MCF 10A (cell line): ENCODE measurements around the gene ELP6. TPM values are rescaled to one million over a fixed set of nuclear protein-coding genes. Genes with fewer than 3 reads are reported as not detected.
A peak's percentile ranks its signal among the peaks of the same experiment; 100 is the strongest.
"Not testable (repeated sequence)": the region's sequence is repeated elsewhere in the genome, so short reads cannot be mapped to it uniquely, and the experiment has no call there.

Experiments
- BruUV-seq: library from RNA; stranded (reverse); fragments of 400-500 nt; replicated peaks from 2 replicates; lab custom pipeline; 2021; lab: Mats Ljungman, UMichigan
- CTCF ChIA-PET: fragments of 300-600 bp; sonication (Branson Sonifier 250); formaldehyde crosslinking; extraction: SDS; loops from one replicate; lab custom pipeline; 2021; ENCODE audit warnings: antibody characterized with exemption, inconsistent platforms; lab: Yijun Ruan, JAX
- POLR2A ChIA-PET: fragments of 300-600, 350-650 bp; sonication (Branson Sonifier 250); formaldehyde crosslinking; extraction: SDS; loops from one replicate; lab custom pipeline; 2020; ENCODE audit warnings: antibody characterized with exemption, inconsistent platforms; lab: Yijun Ruan, JAX
- DNase-seq: peaks from one replicate; pipeline ENCODE4 v3.0.0-alpha.2; 2018; ENCODE audit not compliant: unreplicated experiment
- H3K27ac Mint-ChIP-seq: one replicate; pipeline ENCODE4 v1.8.0; 2022; ENCODE audit warnings: mild to moderate bottlenecking, low read depth, mixed read lengths; ENCODE audit not compliant: unreplicated experiment
- H3K27me3 Mint-ChIP-seq: one replicate; pipeline ENCODE4 v1.8.0; 2022; ENCODE audit warnings: mixed read lengths; ENCODE audit not compliant: insufficient read depth, unreplicated experiment
- H3K36me3 Mint-ChIP-seq: one replicate; pipeline ENCODE4 v1.8.0; 2022; ENCODE audit warnings: mild to moderate bottlenecking, moderate library complexity, mixed read lengths; ENCODE audit not compliant: insufficient read depth, unreplicated experiment
- H3K4me1 Mint-ChIP-seq: one replicate; pipeline ENCODE4 v1.8.0; 2022; ENCODE audit warnings: mixed read lengths; ENCODE audit not compliant: insufficient read depth, unreplicated experiment
- H3K4me3 Mint-ChIP-seq: one replicate; pipeline ENCODE4 v1.8.0; 2022; ENCODE audit warnings: mild to moderate bottlenecking, moderate library complexity, mixed read lengths; ENCODE audit not compliant: unreplicated experiment
- H3K9me3 Mint-ChIP-seq: one replicate; pipeline ENCODE4 v1.8.0; 2022; ENCODE audit warnings: mixed read lengths; ENCODE audit not compliant: unreplicated experiment
- CTCF ChIP-seq: fragments of 200-600 bp; IDR thresholded peaks from one replicate; pipeline ENCODE4 v1.8.0; 2022; ENCODE audit warnings: antibody characterized with exemption, mild to moderate bottlenecking; ENCODE audit not compliant: unreplicated experiment
- intact Hi-C: fragments of 100-400 bp; cut with micrococcal nuclease; formaldehyde crosslinking; loops from 2 replicates; pipeline ENCODE4 v1.14.1; 2022
- total RNA-seq: library from RNA; stranded (reverse); gene quantifications from 2 replicates; pipeline ENCODE4 v1.2.3, GENCODE V29; 2022

ELP6 gene
- total RNA-seq, 1 experiment from 2014 or later = 33.5 TPM

GRCh38 chr3:47515100-47515499 lies 1.6 kb upstream of the ELP6 start:
- TF ChIP-seq CTCF = no peak
- CTCF ChIA-PET = interaction anchor here (0.6 kb wide), 1 partner anchor 275 kb away, joined by 3 read pairs; no protein-coding TSS in a partner anchor
- peak overlapping the region; percentile 93 for H3K4me3 Mint-ChIP-seq
- peak overlapping the region; percentile 82 for H3K27ac Mint-ChIP-seq
- no peaks in the 10 kb centered on the region for H3K9me3 Mint-ChIP-seq
- BruUV-seq = no TSS peak
- H3K36me3 Mint-ChIP-seq = peaks cover 9% of the 10 kb centered on the region
- DNase-seq = no peak
- H3K27me3 Mint-ChIP-seq = no peaks in the 10 kb centered on the region
- POLR2A ChIA-PET = interaction anchor here (0.6 kb wide), 2 partner anchors 286 to 346 kb away, joined by 3 to 6 read pairs; no protein-coding TSS in a partner anchor
- H3K4me1 Mint-ChIP-seq = no peaks in the 10 kb centered on the region
- intact Hi-C loops = no loop called here

GRCh38 chr3:47512416-47513124 lies 942 bp downstream of the ELP6 start:
- no peak for TF ChIP-seq CTCF
- H3K27me3 Mint-ChIP-seq = no peaks in the 10 kb centered on the region
- TSS peak; percentile 46 for BruUV-seq
- peaks cover 31% of the 10 kb centered on the region for H3K36me3 Mint-ChIP-seq
- intact Hi-C loops = loop anchor here (1.0 kb wide), 1 partner anchor 91 kb away; no protein-coding TSS in a partner anchor
- H3K4me1 Mint-ChIP-seq = no peaks in the 10 kb centered on the region
- no peaks in the 10 kb centered on the region for H3K9me3 Mint-ChIP-seq
- H3K4me3 Mint-ChIP-seq = peak overlapping the region; percentile 93
- ChIA-PET CTCF (interaction anchor here (0.6 to 2.7 kb wide), 5 partner anchors 10 to 819 kb away, joined by 3 to 7 read pairs (median 4); partner anchors contain the start of gene ALS2CL), POLR2A (interaction anchor here (0.6 to 1.4 kb wide), 6 partner anchors 18 to 576 kb away, joined by 3 to 6 read pairs (median 3); partner anchors contain the start of gene DHX30)
- DNase-seq = peak; percentile 26
- peak overlapping the region; percentile 77 for H3K27ac Mint-ChIP-seq

GRCh38 chr3:47505267-47505666 lies 8.2 kb downstream of the ELP6 start:
- H3K4me3 Mint-ChIP-seq, DNase-seq, BruUV-seq, H3K9me3 Mint-ChIP-seq, H3K27ac Mint-ChIP-seq, POLR2A ChIA-PET, H3K27me3 Mint-ChIP-seq, intact Hi-C loops, H3K4me1 Mint-ChIP-seq: not testable (repeated sequence)
- CTCF ChIA-PET = interaction anchor here (1.5 kb wide), 1 partner anchor 83 kb away, joined by 5 read pairs; no protein-coding TSS in a partner anchor
- H3K36me3 Mint-ChIP-seq = peaks cover 77% of the 10 kb centered on the region

- no TSS peak for BruUV-seq
- no peaks in the 10 kb centered on the region for H3K27me3 Mint-ChIP-seq
- POLR2A ChIA-PET = no interaction called here
- H3K36me3 Mint-ChIP-seq = peaks cover 76% of the 10 kb centered on the region
- no peak overlapping the region for H3K27ac Mint-ChIP-seq
- intact Hi-C loops = no loop called here
- no peak for DNase-seq
- no peaks in the 10 kb centered on the region for H3K4me1 Mint-ChIP-seq
- H3K4me3 Mint-ChIP-seq = no peak overlapping the region
- TF ChIP-seq CTCF = no peak
- CTCF ChIA-PET = interaction anchor here (0.7 kb wide), 1 partner anchor 39 kb away, joined by 3 read pairs; no protein-coding TSS in a partner anchor
- H3K9me3 Mint-ChIP-seq = no peaks in the 10 kb centered on the region
Measured at GRCh38 chr3:47504113-47504512, 9.4 kb downstream of the ELP6 start.
